Lower lobe of right lung (tissue), 2 donors: Measurements from ENCODE around the gene STX1A. TPM values are rescaled to one million over a fixed set of nuclear protein-coding genes. Genes with fewer than 3 reads are reported as not detected.

Source experiments
- ATAC-seq, 2 donors: fragments of 200-7000 bp; cut with Tn5 transposase; one replicate each; pipeline ENCODE4 v1.9.1; 2020 to 2022; ENCODE audit warnings: mild to moderate bottlenecking in 2 of 2, moderate library complexity in 2 of 2
- DNase-seq: peaks from one replicate; pipeline ENCODE4 v3.0.0-alpha.2; 2020
- H3K27ac ChIP-seq: fragments of 200-600 bp; one replicate; pipeline ENCODE4 v1.8.0; 2022
- H3K27me3 ChIP-seq: fragments of 200-600 bp; one replicate; pipeline ENCODE4 v1.8.0; 2022; ENCODE audit warnings: low read depth
- H3K36me3 ChIP-seq: fragments of 200-600 bp; one replicate; pipeline ENCODE4 v1.8.0; 2022; ENCODE audit warnings: mild to moderate bottlenecking
- H3K4me1 ChIP-seq: fragments of 200-600 bp; one replicate; pipeline ENCODE4 v1.8.0; 2022
- H3K4me3 ChIP-seq: fragments of 200-600 bp; one replicate; pipeline ENCODE4 v1.8.0; 2022; ENCODE audit warnings: mild to moderate bottlenecking
- H3K9me3 ChIP-seq: fragments of 200-600 bp; one replicate; pipeline ENCODE4 v1.8.0; 2022
- intact Hi-C: fragments of 100-400 bp; cut with DNase I; formaldehyde crosslinking; loops from one replicate; pipeline ENCODE4 v1.11.0; 2022
- long read RNA-seq: library from polyadenylated mRNA; unstranded; transcript quantifications from one replicate; pipeline ENCODE4 v2.0.0, GENCODE V29; 2021
- total RNA-seq: library from RNA; stranded (reverse); fragmentation: NEBNext Ultra II Directional; extraction: Animal tissue kit (Norgen Biotek cat#: 25700); gene quantifications from one replicate; pipeline ENCODE4 v1.2.1, GENCODE V29; 2021
- TF ChIP-seq, protein P1 (sequence below): fragments of 200-600 bp; IDR thresholded peaks from one replicate; pipeline ENCODE4 v1.8.0; 2022; ENCODE audit warnings: antibody characterized with exemption, mild to moderate bottlenecking
- donor health status: DM: no; HTN: yes; CAD: no; lungs with severe emphysema.

The STX1A gene
- total RNA-seq, result 6.6 TPM
- long read RNA-seq, partial matches to known transcripts, result 0 of 4 reads
- long read RNA-seq, other reads (novel, unspliced or antisense), result 3 of 4 reads

DNA sequence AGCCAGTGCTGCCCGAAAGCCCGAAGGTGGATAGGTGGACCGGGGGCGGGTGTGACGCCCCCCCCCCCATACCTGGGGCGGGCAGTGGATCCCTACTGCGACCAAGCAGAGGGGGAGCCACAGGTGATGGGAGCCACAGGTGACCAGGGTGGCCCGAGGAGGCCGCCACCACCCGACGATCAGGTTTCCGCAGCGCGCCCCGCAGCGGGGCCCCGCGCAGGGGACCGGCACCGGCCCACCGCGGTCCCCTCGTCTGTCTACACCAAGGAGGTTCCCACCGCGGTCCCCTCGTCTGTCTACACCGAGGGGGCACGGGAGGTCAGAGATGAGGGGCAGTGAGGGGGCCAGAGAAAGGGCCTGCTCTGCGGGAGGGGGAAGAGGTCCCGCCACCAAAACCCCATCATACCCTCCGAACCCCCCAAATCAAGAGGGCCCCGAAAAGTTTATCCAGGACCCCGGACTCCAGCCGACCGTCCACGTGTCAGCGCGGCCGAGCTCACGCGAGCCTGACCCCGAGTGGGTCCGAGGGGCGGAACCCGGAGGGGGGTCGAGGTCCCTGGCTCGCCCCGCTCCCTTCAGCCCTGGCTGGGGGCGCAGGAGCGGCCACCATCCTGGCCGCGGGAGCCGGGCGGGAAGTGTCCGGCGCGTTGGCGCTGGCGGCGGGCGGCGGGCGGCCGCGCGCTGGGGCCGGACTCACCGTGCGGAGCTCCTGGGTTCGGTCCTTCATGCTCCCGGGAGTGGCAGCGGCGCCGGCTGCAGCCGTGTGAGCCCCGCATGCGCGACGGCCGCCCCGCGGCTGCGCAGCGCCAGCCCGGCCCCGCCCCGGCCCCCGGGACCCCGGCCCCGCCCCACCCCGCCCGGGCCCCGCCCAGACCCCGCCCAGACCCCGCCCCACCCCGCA is at the start of gene STX1A:
Gene STX1A (minus strand): TSS at position 765 of the 901 bp plus-strand sequence. CDS start 38 bp downstream, at position 727.
- peak; percentile 91 to 95 for ATAC-seq

DNA sequence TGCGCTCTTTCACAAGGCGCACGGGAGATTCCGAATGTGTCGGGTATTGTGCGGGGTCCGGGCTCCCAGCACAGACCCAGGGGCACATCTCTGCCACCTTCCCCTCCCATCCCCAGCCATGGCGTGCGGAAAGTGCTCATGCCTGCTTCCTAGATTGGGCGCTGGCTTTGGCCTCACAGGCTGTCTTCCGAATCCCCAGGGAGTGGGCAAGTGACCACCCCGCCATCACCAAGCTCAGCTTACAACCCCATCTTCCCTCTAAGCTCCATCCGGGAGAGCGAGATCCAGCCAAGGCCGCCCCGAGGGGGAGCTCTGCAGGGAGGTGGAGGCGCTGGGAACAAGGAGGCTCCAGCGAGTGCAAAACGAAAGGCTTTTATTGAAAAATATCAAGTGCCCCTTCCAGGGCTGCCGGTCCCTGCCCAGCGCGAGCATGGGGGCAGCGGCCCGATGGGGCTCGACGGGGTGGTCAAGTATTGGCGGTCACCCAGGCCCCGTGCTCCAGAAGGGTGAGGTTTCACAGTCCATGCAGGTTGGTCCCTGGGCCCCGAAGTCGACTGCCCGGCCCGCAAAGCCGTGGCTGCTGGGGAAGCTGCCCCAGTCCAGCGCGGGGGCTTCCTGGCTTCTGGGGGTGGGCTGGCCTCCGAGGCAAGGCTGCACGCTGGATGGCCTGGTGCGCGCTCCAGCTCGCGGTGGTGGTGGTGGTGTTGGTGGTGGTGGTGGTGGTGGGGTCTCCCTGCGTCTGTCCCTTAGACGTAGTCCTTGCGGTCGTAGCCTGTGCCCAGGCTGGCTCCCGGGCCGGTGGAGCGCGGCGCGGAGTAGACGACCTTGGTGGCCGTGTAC is 49.4 kb upstream of the STX1A start:
- H3K36me3 ChIP-seq, result no peaks in the 10 kb centered on the region
- peak overlapping the region; percentile 52 for H3K4me3 ChIP-seq
- no peak for DNase-seq
- peak overlapping the region; percentile 81 for H3K27ac ChIP-seq
- peaks cover 41% of the 10 kb centered on the region for H3K27me3 ChIP-seq
- peaks cover 13% of the 10 kb centered on the region for H3K4me1 ChIP-seq
- TF ChIP-seq, protein P1, sequence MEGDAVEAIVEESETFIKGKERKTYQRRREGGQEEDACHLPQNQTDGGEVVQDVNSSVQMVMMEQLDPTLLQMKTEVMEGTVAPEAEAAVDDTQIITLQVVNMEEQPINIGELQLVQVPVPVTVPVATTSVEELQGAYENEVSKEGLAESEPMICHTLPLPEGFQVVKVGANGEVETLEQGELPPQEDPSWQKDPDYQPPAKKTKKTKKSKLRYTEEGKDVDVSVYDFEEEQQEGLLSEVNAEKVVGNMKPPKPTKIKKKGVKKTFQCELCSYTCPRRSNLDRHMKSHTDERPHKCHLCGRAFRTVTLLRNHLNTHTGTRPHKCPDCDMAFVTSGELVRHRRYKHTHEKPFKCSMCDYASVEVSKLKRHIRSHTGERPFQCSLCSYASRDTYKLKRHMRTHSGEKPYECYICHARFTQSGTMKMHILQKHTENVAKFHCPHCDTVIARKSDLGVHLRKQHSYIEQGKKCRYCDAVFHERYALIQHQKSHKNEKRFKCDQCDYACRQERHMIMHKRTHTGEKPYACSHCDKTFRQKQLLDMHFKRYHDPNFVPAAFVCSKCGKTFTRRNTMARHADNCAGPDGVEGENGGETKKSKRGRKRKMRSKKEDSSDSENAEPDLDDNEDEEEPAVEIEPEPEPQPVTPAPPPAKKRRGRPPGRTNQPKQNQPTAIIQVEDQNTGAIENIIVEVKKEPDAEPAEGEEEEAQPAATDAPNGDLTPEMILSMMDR, result no peak
- ATAC-seq, result no peak
- H3K9me3 ChIP-seq, result no peaks in the 10 kb centered on the region
- intact Hi-C loops, result no loop called here

More for the DNA sequence above, at the start of gene STX1A:
- TF ChIP-seq, protein P1, result no peak
- Histone ChIP-seq H3K9me3 (no peaks in the 10 kb centered on the region), H3K4me1 (peaks cover 23% of the 10 kb centered on the region), H3K36me3 (no peaks in the 10 kb centered on the region), H3K4me3 (peak within 1 kb of the TSS; percentile 86), H3K27ac (no peak within 1 kb of the TSS), H3K27me3 (no peaks in the 10 kb centered on the region)
- intact Hi-C loops, result no loop called here
- peak; percentile 77 for DNase-seq

DNA sequence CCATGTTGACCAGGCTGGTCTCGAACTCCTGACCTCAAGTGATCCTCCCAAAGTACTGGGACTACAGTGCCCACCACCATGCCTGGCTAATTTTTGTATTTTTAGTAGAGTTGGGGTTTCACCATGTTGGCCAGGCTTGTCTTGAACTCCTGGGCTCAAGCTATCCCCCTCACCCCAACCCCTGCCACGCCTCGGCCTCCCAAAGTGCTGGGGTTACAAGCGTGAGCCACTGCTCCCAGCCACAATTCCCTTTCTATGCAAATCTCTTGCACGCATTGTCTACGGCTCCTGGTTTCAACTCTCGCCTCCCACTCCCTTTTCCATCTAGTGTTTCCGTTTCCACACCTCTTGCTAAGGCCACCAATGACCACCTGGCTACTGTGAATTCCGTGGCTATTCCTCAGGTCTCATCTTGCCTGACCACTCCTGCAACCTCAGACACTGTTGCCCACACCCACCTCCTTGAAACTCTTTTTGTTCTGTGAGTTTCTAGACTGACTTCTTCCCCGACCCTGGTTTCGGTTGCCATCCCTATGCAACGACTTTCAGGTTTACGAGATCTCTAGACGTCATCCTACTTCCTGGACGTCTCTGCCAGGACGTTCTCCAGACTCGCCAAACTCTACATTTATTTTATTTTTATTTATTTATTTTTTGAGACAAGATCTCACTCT is 47.2 kb upstream of the STX1A start:
- DNase-seq (no peak), ATAC-seq (no peak)
- Histone ChIP-seq H3K4me1 (peaks cover 13% of the 10 kb centered on the region), H3K27ac (no peak overlapping the region), H3K4me3 (no peak overlapping the region), H3K27me3 (peaks cover 41% of the 10 kb centered on the region), H3K36me3 (no peaks in the 10 kb centered on the region), H3K9me3 (no peaks in the 10 kb centered on the region)
- intact Hi-C loops, result no loop called here
- TF ChIP-seq, protein P1, result no peak

DNA sequence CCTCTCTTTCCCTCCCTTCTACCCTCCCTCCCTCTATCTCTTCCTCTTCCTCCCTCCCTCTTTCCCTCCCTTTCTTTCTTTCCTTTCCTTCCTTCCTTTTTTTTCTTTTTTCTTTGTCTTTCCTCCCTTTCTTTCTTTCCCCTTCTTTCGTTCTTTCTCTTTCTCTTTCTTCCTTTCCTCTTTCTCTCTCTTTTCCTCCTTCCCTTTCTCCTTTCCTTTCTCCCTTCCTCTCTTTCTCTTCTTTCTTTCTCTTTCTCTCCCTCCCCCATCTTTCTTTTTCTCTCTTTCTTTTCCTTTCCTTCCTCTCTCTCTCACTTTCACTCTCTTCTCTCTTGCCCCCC is 43.2 kb upstream of the STX1A start:
- ATAC-seq (no peak), DNase-seq (no peak)
- TF ChIP-seq, protein P1, result no peak
- H3K36me3 ChIP-seq, result no peaks in the 10 kb centered on the region
- no peak overlapping the region for H3K4me3 ChIP-seq
- no peaks in the 10 kb centered on the region for H3K4me1 ChIP-seq
- H3K27ac ChIP-seq, result no peak overlapping the region
- intact Hi-C loops, result no loop called here
- peaks cover 3% of the 10 kb centered on the region for H3K27me3 ChIP-seq
- H3K9me3 ChIP-seq, result no peaks in the 10 kb centered on the region
